PC-9 (cell line): ENCODE data around the gene CCDC201. TPM values are rescaled to one million over a fixed set of nuclear protein-coding genes. Genes with fewer than 3 reads are reported as not detected.

ENCODE experiments used
- Bru-seq: library from RNA; stranded (reverse); fragments of 400-500 nt; gene quantifications from one replicate; lab custom pipeline; 2021; lab: Mats Ljungman, UMichigan
- BruChase-seq, 2 experiments: library from RNA; stranded (reverse); fragments of 400-500 nt; gene quantifications; one replicate each; lab custom pipeline; 2021; lab: Mats Ljungman, UMichigan
- BruUV-seq: library from RNA; stranded (reverse); fragments of 400-500 nt; replicated peaks from 2 replicates; lab custom pipeline; 2021; lab: Mats Ljungman, UMichigan
- CTCF ChIA-PET: fragments of 300-600 bp; sonication (Branson Sonifier 250); formaldehyde crosslinking; loops from one replicate; lab custom pipeline; 2022; ENCODE audit warnings: antibody characterized with exemption; lab: Charles Lee
- POLR2A ChIA-PET: fragments of 300-600 bp; sonication (Branson Sonifier 250); formaldehyde crosslinking; loops from one replicate; lab custom pipeline; 2022; ENCODE audit warnings: antibody characterized with exemption; ENCODE audit not compliant: unreplicated experiment; lab: Charles Lee
- DNase-seq, 2 experiments: peaks; one replicate each; pipeline versions ENCODE4 v3.0.0 to v3.0.0-alpha.2; 2015 to 2022; ENCODE audit warnings: mixed read lengths in 1 of 2
- H2AFZ ChIP-seq: fragments of 200-600 bp; sonication (generic); 2 replicates; pipeline ENCODE4 v1.8.1; 2017; ENCODE audit warnings: antibody characterized with exemption
- H3F3A ChIP-seq: fragments of 200-600 bp; sonication (generic); 2 replicates; pipeline ENCODE4 v1.8.1; 2017; ENCODE audit warnings: antibody characterized with exemption, mild to moderate bottlenecking, low read depth; ENCODE audit not compliant: insufficient read depth
- H3K27ac ChIP-seq: fragments of 200-600 bp; sonication (generic); 2 replicates; pipeline ENCODE4 v1.6.1; 2016; ENCODE audit warnings: mixed run types
- H3K27me3 ChIP-seq: fragments of 200-600 bp; sonication (generic); 2 replicates; pipeline ENCODE4 v1.6.1; 2016; ENCODE audit warnings: low read depth, mixed run types; ENCODE audit not compliant: insufficient read depth
- H3K36me3 ChIP-seq: fragments of 200-600 bp; sonication (generic); 2 replicates; pipeline ENCODE4 v1.6.1; 2016; ENCODE audit warnings: low read depth, mixed run types
- H3K4me1 ChIP-seq: fragments of 200-600 bp; sonication (generic); replicated peaks from 2 replicates; pipeline ENCODE4 v1.6.1; 2016; ENCODE audit warnings: mixed run types; ENCODE audit not compliant: insufficient read depth
- H3K4me2 ChIP-seq: fragments of 200-600 bp; sonication (generic); 2 replicates; pipeline ENCODE4 v1.6.1; 2017; ENCODE audit warnings: mixed run types
- H3K4me3 ChIP-seq: fragments of 200-600 bp; sonication (generic); 2 replicates; pipeline ENCODE4 v1.6.1; 2016; ENCODE audit warnings: mixed run types
- H3K79me2 ChIP-seq: fragments of 200-600 bp; sonication (generic); 2 replicates; pipeline ENCODE4 v1.6.1; 2017; ENCODE audit warnings: low read depth, mixed run types
- H3K9me2 ChIP-seq: fragments of 200-600 bp; sonication (generic); 2 replicates; pipeline ENCODE4 v1.8.1; 2017; ENCODE audit warnings: mild to moderate bottlenecking; ENCODE audit not compliant: insufficient read depth
- H3K9me3 ChIP-seq: fragments of 200-600 bp; sonication (generic); 2 replicates; pipeline ENCODE4 v1.8.1; 2016; ENCODE audit warnings: low read depth; ENCODE audit not compliant: insufficient read depth
- H4K20me1 ChIP-seq: fragments of 200-600 bp; sonication (generic); 2 replicates; pipeline ENCODE4 v1.8.1; 2017; ENCODE audit not compliant: insufficient read depth
- CTCF ChIP-seq: fragments of 200-600 bp; sonication (generic); conservative IDR thresholded peaks from 2 replicates; pipeline ENCODE4 v1.6.1; 2017; ENCODE audit warnings: mixed run types, antibody characterized with exemption, mild to moderate bottlenecking, moderate library complexity
- EZH2 ChIP-seq: fragments of 200-600 bp; sonication (generic); IDR thresholded peaks from 2 replicates; pipeline ENCODE4 v1.8.0; 2017; ENCODE audit warnings: antibody characterized with exemption, low read depth
- intact Hi-C: fragments of 100-400 bp; cut with micrococcal nuclease; formaldehyde crosslinking; loops from one replicate; pipeline ENCODE4 v1.10.0; 2022; ENCODE audit not compliant: unreplicated experiment
- long read RNA-seq: library from polyadenylated mRNA; stranded (forward); transcript quantifications from one replicate; pipeline ENCODE4 v2.0.0, GENCODE V29; 2022
- total RNA-seq: library from RNA; stranded (reverse); gene quantifications from 2 replicates; pipeline ENCODE4 v1.2.3, GENCODE V29; 2021

Gene CCDC201
- total RNA-seq, result not detected in 2 replicates
- percentile 14 among the genes with signal in this experiment for Bru-seq, nascent RNA
- percentile 13 among the genes with signal in this experiment for BruChase-seq, experiment 1, labeled RNA remaining after a 2-hour chase
- percentile 19 among the genes with signal in this experiment for BruChase-seq, experiment 2, labeled RNA remaining after a 6-hour chase
- long read RNA-seq, result 0 reads

GRCh38 chr7:45873035-45873354 is at the start of gene CCDC201:
CCDC201 (minus strand) TSS chr7:45873082; CDS start chr7:45873007, 75 bp downstream.
- Histone ChIP-seq H3K27ac (no peak within 1 kb of the TSS), H3K79me2 (no peaks in the 10 kb centered on the region), H3K9me3 (peaks cover 5% of the 10 kb centered on the region; the same call in 1 of the 2 replicates), H3K4me2 (no peak within 1 kb of the TSS), H3F3A (peaks cover 21% of the 10 kb centered on the region; the same call in 1 of the 2 replicates), H3K4me1 (peaks cover 37% of the 10 kb centered on the region), H2AFZ (no peak within 1 kb of the TSS), H3K36me3 (no peaks in the 10 kb centered on the region), H3K9me2 (no peaks in the 10 kb centered on the region), H3K4me3 (no peak within 1 kb of the TSS), H4K20me1 (no peaks in the 10 kb centered on the region), H3K27me3 (no peaks in the 10 kb centered on the region)
- intact Hi-C loops, result loop anchor here (2.0 kb wide), 1 partner anchor 50 kb away; no protein-coding TSS in a partner anchor
- ChIA-PET CTCF (interaction anchor here (0.7 kb wide), 1 partner anchor 914 kb away, joined by 5 read pairs; no protein-coding TSS in a partner anchor), POLR2A (no interaction called here)
- no peak for DNase-seq
- TF ChIP-seq CTCF (no peak), EZH2 (no peak)
- no TSS peak for BruUV-seq

- H3K27me3 ChIP-seq, result no peaks in the 10 kb centered on the region
- TSS peak; percentile 27 for BruUV-seq
- H3K9me2 ChIP-seq, result no peaks in the 10 kb centered on the region
- TF ChIP-seq EZH2 (no peak), CTCF (peak; percentile 79)
- H4K20me1 ChIP-seq, result no peaks in the 10 kb centered on the region; the same call in 1 of the 2 replicates
- intact Hi-C loops, result loop anchor here (1.0 to 5.0 kb wide), 9 partner anchors 31 to 1332 kb away; partner anchors contain the start of gene CCDC201
- no peaks in the 10 kb centered on the region for H3K9me3 ChIP-seq
- peaks cover 1% of the 10 kb centered on the region; the same call in 1 of the 2 replicates for H3K36me3 ChIP-seq
- H3F3A ChIP-seq, result peaks cover 39% of the 10 kb centered on the region; the same call in 1 of the 2 replicates
- H3K79me2 ChIP-seq, result peaks cover 28% of the 10 kb centered on the region
- no peak overlapping the region; the same call in 1 of the 2 replicates for H3K4me3 ChIP-seq
- peak in 1 of 2 experiments; percentile 87 for DNase-seq
- peak overlapping the region; percentile 93; the same call in 1 of the 2 replicates for H3K4me2 ChIP-seq
- peaks cover 48% of the 10 kb centered on the region for H3K4me1 ChIP-seq
- POLR2A ChIA-PET, result interaction anchor here (0.6 to 0.9 kb wide), 6 partner anchors 56 to 1258 kb away, joined by 3 to 8 read pairs (median 5); no protein-coding TSS in a partner anchor
- CTCF ChIA-PET, result interaction anchor here (0.6 to 2.0 kb wide), 13 partner anchors 54 to 1332 kb away, joined by 3 to 10 read pairs (median 4); no protein-coding TSS in a partner anchor
- no peak overlapping the region for H2AFZ ChIP-seq
- H3K27ac ChIP-seq, result no peak overlapping the region
Measured at GRCh38 chr7:45921699-45922519, 49.0 kb upstream of the CCDC201 start.

GRCh38 chr7:45921381-45921698 is 48.5 kb upstream of the CCDC201 start:
- H3K9me3 ChIP-seq, result no peaks in the 10 kb centered on the region
- H3K9me2 ChIP-seq, result no peaks in the 10 kb centered on the region
- DNase-seq, result no peak
- H3K4me3 ChIP-seq, result peak overlapping the region; percentile 84
- ChIA-PET CTCF (interaction anchor here (0.6 to 2.0 kb wide), 3 partner anchors 140 to 1333 kb away, joined by 3 to 5 read pairs (median 4); no protein-coding TSS in a partner anchor), POLR2A (interaction anchor here (0.6 to 0.9 kb wide), 6 partner anchors 19 to 1714 kb away, joined by 3 to 31 read pairs (median 6); no protein-coding TSS in a partner anchor)
- H2AFZ ChIP-seq, result 0 out of 2 replicates have a peak overlapping the region, but pooled peaks have one; percentile 72
- no peak for TF ChIP-seq CTCF
- no peak for TF ChIP-seq EZH2
- no peaks in the 10 kb centered on the region; the same call in 1 of the 2 replicates for H4K20me1 ChIP-seq
- peaks cover 48% of the 10 kb centered on the region for H3K4me1 ChIP-seq
- peaks cover 39% of the 10 kb centered on the region; the same call in 1 of the 2 replicates for H3F3A ChIP-seq
- no TSS peak for BruUV-seq
- no peaks in the 10 kb centered on the region for H3K27me3 ChIP-seq
- H3K4me2 ChIP-seq, result peak overlapping the region; percentile 93
- H3K27ac ChIP-seq, result no peak overlapping the region
- peaks cover 28% of the 10 kb centered on the region for H3K79me2 ChIP-seq
- intact Hi-C loops, result loop anchor here (2.0 to 5.0 kb wide), 2 partner anchors 259 to 986 kb away; no protein-coding TSS in a partner anchor
- peaks cover 7% of the 10 kb centered on the region; the same call in 1 of the 2 replicates for H3K36me3 ChIP-seq
